Epithelial cell of prostate (primary cell): ENCODE results near the gene MYEF2.

Source experiments
- DNase-seq: peaks from one replicate; pipeline ENCODE4 v3.0.0-alpha.2; 2011; ENCODE audit warnings: low read depth, low spot score
- H3K27ac ChIP-seq: fragments of 450-650 bp; 2 replicates; pipeline ENCODE4 v1.5.1; 2017; ENCODE audit warnings: mild to moderate bottlenecking

Gene MYEF2

DNA sequence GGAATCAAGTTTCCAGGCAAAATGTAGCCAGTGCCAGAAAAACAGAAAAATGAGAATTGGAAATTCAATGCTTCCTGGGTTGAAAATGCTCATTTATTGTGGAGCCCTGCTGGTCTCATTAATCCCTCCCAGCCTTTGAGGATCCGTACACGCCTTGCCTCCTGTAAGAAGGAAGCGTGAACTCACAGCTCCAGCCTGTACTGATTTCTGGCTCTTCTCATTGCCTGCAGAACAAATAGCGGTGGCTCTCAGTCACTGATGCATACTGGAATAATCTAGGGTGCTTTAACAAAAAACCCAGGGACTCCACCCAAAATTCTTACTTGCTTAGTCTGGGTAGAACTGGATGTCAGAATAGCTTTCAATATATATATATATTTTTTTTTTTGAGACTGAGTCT lies 86.6 kb downstream of the MYEF2 start:
- H3K27ac ChIP-seq: no peak overlapping the region

DNA sequence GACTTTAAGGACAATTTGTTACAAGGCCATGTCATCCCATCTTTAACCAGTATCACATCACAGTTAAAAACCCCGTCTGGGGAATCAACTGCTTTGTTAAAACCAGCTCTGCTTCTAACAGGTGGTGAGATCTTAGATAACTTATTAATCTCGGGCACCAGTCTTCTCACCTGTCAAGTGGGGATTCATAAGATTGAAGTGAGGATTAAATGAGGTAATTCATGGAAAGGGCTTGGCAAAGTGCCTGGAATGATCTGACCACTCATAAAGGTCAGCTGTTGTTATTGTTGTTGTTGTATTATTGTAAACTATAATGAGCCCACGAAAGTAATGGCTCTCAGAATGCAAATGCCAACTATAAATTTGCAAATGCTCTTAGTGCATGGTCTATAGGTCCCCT lies 87.4 kb downstream of the MYEF2 start:
- H3K27ac ChIP-seq: no peak overlapping the region
- DNase-seq: no peak

More for the DNA sequence above, 86.6 kb downstream of the MYEF2 start:
- no peak for DNase-seq

DNA sequence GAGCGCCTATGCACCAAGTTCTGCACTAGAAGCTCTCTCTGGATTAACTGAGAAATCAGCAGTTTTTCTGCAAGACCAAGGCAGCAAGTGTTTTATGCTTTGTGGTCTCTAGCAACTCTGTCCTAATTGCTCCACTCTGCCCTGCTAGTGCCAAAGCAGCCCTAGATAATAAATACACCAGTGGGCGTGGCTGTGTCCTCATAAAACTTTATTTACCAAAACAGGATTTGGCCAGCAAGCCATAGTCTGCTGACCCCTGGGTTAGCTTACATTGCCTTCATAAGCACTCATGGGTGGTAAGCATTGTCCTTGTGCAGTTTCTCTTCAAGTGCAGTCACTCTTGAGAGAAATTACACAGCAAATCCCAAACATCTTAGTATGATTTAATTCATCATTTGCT lies 88.0 kb downstream of the MYEF2 start:
- no peak overlapping the region for H3K27ac ChIP-seq
- no peak for DNase-seq

DNA sequence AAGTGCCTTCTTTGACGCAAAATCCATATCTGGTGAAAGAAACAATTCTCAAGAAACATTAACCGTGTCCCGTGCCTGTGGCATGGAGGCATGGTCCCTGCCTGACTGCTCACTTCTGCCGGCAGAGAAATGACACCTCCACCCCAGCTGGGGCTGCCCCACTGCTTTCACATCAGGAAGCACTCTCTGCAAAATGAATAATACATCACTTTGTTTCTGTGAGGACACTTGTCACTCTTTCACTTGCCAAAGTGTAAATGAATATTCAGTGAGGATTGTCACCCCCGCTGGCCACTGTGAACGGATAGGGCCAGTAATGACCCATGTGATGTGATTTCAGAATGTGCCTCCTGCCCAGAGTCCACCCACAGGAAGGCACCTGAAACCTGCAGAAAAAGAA lies 88.4 kb downstream of the MYEF2 start:
- no peak overlapping the region for H3K27ac ChIP-seq
- DNase-seq: no peak

DNA sequence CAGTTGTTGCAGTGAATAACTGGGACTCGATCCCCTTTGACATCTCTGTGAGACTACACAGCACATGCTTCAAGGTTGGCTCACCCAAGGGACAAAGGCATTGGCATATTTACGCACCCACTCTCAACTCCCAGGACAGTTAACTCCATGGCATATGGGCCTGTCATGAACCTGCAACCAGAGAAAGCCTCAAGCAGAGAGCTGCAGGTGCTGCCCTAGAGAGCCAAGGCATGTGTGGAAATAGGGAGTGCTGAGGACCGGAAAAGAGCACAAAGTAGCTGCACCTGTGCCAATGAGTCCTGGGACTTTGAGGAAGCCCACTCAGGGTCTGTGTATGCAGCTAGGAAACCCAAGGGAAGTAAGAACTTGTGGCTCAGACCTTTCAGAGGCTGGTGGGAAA lies 90.3 kb downstream of the MYEF2 start:
- DNase-seq: no peak
- no peak overlapping the region for H3K27ac ChIP-seq

DNA sequence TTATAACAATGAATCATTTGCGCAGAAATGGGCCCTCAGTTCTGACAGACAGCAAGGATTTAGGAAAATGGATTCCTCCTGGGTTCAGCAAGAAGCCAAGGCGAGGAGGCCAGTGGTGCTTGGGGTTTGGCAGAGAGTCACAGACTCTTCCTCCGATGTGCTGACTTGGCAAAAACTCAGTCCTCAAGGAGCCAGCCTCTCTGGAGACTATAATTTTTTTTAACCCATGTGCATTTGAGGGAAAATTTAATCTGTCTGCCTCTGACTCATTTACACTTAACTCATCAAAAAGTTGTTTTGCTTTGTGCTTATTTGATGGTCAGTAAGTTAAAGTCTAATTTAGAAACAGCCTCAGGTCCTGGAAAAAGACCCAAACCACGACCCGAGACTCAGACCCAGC lies 91.5 kb downstream of the MYEF2 start:
- no peak for DNase-seq
- H3K27ac ChIP-seq: no peak overlapping the region

DNA sequence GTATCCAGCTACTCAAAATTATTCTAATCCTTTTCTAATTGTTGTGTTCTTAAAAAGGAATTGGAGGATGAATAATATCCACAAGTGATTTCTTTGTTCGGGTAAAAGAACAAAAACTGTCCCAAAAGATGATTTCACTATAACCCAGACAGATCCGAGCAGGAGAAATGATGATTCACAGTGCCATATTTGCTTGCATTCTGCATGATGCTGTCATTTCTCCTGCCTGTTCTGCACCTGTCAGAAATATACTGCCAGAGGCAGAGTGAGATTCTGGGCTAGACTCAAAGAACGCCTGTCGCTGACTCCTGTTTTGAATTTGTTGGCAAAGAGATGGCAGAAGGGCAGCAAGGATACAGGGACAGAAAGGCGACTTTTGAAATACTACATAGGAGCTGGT lies 92.0 kb downstream of the MYEF2 start:
- no peak overlapping the region for H3K27ac ChIP-seq
- DNase-seq: no peak

DNA sequence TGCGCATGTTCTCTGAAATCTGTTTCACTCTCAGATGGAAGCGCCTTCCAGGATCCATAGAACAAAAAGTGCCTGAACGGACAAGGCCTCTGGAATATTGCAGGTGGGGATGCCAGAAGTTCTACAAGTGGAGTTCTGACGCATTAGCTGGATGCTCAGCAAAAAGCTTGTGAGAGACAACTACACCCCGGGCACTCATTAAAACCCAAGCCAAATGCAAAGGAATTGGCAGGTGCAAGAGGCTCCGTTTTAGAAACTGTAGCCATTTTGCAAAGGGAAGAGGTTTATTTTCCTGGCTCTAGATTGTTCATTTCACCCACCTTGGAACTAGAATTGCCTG lies 92.5 kb downstream of the MYEF2 start:
- DNase-seq: no peak
- no peak overlapping the region for H3K27ac ChIP-seq

DNA sequence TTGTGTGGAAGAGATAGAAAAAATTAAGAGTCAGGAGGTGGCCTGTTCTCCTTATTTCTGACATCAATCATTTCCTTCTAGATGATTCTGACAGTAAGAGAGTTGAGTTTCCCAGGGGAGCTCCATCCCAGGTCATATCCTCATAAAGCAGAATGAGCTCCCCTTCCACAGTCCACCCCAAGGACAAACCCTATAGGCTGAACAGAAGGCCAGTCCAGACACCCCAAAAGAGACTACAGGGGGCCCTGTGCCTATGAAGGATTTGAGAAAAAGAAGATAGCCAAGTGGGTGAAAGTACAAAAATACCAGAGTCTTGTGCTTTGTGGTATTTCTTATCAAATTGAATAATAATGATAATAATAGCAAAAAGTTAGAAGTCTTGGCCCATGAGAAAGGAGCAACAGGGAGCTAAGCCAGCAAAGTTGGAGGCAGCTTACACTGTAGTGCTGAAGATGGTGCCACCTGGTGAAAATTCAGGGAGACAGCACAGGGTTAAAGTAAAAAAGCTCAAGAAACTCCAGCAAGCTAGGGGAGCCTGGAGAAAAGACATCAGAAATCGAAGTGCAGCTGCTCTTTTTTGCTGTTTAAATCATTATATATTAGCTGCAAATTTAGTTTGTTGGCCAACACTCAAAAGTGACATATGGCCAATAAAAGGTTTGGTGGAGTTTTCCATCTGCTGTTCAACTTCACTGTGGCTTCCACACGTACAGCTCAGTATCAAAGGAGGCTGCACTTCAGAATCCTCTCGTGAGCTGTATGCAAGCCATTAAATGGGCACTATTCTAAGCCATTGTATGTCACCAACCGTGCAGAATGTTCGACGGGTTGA lies 93.1 kb downstream of the MYEF2 start:
- H3K27ac ChIP-seq: no peak overlapping the region
- no peak for DNase-seq
